IMR-90 (cell line): ENCODE results near the gene FBXW5.

Experiments
- CEBPB ChIP-seq: IDR thresholded peaks from 2 replicates; pipeline ENCODE4 v1.6.1; 2012; ENCODE audit warnings: low read depth, low read length, improper control_type of control experiment
- CHD1 ChIP-seq: IDR thresholded peaks from 2 replicates; pipeline ENCODE4 v1.6.1; 2012; ENCODE audit warnings: low read depth, low read length, improper control_type of control experiment
- FOS ChIP-seq: fragments of 150-350 bp; IDR thresholded peaks from 2 replicates; pipeline ENCODE4 v1.6.1; 2016; ENCODE audit warnings: low read depth, low read length
- MAFK ChIP-seq: IDR thresholded peaks from 2 replicates; pipeline ENCODE4 v1.6.1; 2012; ENCODE audit warnings: low read depth, low read length, improper control_type of control experiment
- MAZ ChIP-seq: IDR thresholded peaks from 2 replicates; pipeline ENCODE4 v1.6.1; 2012; ENCODE audit warnings: low read depth, mild to moderate bottlenecking, low read length, improper control_type of control experiment, moderate library complexity, borderline replicate concordance
- MXI1 ChIP-seq: IDR thresholded peaks from 2 replicates; pipeline ENCODE4 v1.6.1; 2012; ENCODE audit warnings: low read depth, mild to moderate bottlenecking, low read length, moderate library complexity, borderline replicate concordance
- POLR2A ChIP-seq: IDR thresholded peaks from 2 replicates; pipeline ENCODE4 v1.6.1; 2012; ENCODE audit warnings: mild to moderate bottlenecking, low read depth, low read length
- RAD21 ChIP-seq: IDR thresholded peaks from 2 replicates; pipeline ENCODE4 v1.6.1; 2012; ENCODE audit warnings: low read length, improper control_type of control experiment
- RCOR1 ChIP-seq: IDR thresholded peaks from 2 replicates; pipeline ENCODE4 v1.6.1; 2012; ENCODE audit warnings: mild to moderate bottlenecking, low read length, improper control_type of control experiment; ENCODE audit not compliant: insufficient replicate concordance
- RFX5 ChIP-seq: IDR thresholded peaks from 2 replicates; pipeline ENCODE4 v1.8.0; 2012; ENCODE audit warnings: low read depth, mild to moderate bottlenecking, low read length, moderate library complexity
- USF2 ChIP-seq: fragments of 150-350 bp; IDR thresholded peaks from 2 replicates; pipeline ENCODE4 v1.6.1; 2017; ENCODE audit warnings: mild to moderate bottlenecking, antibody characterized with exemption, low read length, low read depth
- TF ChIP-seq, protein P1 (sequence below): conservative IDR thresholded peaks from 2 replicates; pipeline ENCODE4 v1.5.1; 2012; ENCODE audit warnings: mild to moderate bottlenecking, low read depth, low read length, improper control_type of control experiment
- TF ChIP-seq, protein P2 (sequence below): fragments of 150-350 bp; IDR thresholded peaks from 2 replicates; pipeline ENCODE4 v1.6.1; 2016; ENCODE audit warnings: low read depth, mild to moderate bottlenecking, low read length, moderate library complexity, borderline replicate concordance

DNA sequence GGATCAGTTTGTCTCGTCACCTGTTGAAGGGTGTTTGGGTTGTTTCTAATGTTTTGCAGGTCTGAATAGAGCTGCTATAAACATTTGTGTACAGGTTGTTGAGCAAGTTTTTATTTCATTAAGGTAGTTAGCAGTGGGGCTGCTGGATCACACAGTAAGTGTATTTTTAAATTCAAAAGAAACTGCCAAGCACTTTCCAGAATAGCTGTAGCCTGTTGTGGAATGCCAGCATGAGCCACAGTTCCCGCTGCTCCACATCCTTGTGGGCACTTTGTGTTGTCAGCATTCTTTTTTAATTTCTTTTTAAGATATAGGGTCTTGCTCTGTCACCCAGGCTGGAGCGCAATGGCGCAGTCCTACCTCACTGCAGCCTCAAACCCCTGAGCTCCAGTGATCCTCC, 14.5 kb downstream of the FBXW5 start:
- no peak for TF ChIP-seq POLR2A
- no peak for TF ChIP-seq CEBPB
- TF ChIP-seq, protein P1, sequence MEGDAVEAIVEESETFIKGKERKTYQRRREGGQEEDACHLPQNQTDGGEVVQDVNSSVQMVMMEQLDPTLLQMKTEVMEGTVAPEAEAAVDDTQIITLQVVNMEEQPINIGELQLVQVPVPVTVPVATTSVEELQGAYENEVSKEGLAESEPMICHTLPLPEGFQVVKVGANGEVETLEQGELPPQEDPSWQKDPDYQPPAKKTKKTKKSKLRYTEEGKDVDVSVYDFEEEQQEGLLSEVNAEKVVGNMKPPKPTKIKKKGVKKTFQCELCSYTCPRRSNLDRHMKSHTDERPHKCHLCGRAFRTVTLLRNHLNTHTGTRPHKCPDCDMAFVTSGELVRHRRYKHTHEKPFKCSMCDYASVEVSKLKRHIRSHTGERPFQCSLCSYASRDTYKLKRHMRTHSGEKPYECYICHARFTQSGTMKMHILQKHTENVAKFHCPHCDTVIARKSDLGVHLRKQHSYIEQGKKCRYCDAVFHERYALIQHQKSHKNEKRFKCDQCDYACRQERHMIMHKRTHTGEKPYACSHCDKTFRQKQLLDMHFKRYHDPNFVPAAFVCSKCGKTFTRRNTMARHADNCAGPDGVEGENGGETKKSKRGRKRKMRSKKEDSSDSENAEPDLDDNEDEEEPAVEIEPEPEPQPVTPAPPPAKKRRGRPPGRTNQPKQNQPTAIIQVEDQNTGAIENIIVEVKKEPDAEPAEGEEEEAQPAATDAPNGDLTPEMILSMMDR = no peak
- TF ChIP-seq RCOR1 = no peak
- no peak for TF ChIP-seq RFX5
- no peak for TF ChIP-seq FOS
- no peak for TF ChIP-seq MAFK
- no peak for TF ChIP-seq MXI1
- TF ChIP-seq, protein P2, sequence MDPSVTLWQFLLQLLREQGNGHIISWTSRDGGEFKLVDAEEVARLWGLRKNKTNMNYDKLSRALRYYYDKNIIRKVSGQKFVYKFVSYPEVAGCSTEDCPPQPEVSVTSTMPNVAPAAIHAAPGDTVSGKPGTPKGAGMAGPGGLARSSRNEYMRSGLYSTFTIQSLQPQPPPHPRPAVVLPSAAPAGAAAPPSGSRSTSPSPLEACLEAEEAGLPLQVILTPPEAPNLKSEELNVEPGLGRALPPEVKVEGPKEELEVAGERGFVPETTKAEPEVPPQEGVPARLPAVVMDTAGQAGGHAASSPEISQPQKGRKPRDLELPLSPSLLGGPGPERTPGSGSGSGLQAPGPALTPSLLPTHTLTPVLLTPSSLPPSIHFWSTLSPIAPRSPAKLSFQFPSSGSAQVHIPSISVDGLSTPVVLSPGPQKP = no peak
- TF ChIP-seq RAD21 = no peak
- no peak for TF ChIP-seq USF2
- no peak for TF ChIP-seq MAZ
- no peak for TF ChIP-seq CHD1
